SK-N-MC (cell line): ENCODE data around the gene TCHHL1.
A peak's percentile ranks its signal among the peaks of the same experiment; 100 is the strongest.

Source experiments
- DNase-seq: peaks from one replicate; pipeline ENCODE4 v3.0.0-alpha.2; 2011; ENCODE audit warnings: low read depth, low spot score
- H3K27ac ChIP-seq: fragments of 200-600 bp; sonication (generic); 2 replicates; pipeline ENCODE4 v1.5.1; 2016; ENCODE audit warnings: mixed run types
- H3K36me3 ChIP-seq: fragments of 200-600 bp; sonication (generic); 2 replicates; pipeline ENCODE4 v1.6.1; 2017; ENCODE audit warnings: antibody characterized with exemption, low read length, mixed read lengths; ENCODE audit not compliant: insufficient read depth
- H3K4me3 ChIP-seq: fragments of 200-600 bp; sonication (generic); 2 replicates; pipeline ENCODE4 v1.5.1; 2016
- H3K9ac ChIP-seq: fragments of 200-600 bp; sonication (generic); 2 replicates; pipeline ENCODE4 v1.8.0; 2017; ENCODE audit warnings: mixed run types, mixed read lengths; ENCODE audit not compliant: insufficient read length
- H3K9me3 ChIP-seq: fragments of 200-600 bp; sonication (generic); 2 replicates; pipeline ENCODE4 v1.6.1; 2017; ENCODE audit warnings: low read depth, mild to moderate bottlenecking, antibody characterized with exemption, low read length, moderate library complexity, mixed read lengths
- EZH2 ChIP-seq: fragments of 200-600 bp; sonication (generic); IDR thresholded peaks from one replicate; pipeline ENCODE4 v1.6.1; 2017; ENCODE audit warnings: antibody characterized with exemption
- FOXP2 ChIP-seq: optimal IDR thresholded peaks from 2 replicates; pipeline ENCODE3; 2011; ENCODE audit warnings: mild to moderate bottlenecking, moderate library complexity; ENCODE audit not compliant: insufficient read depth; ENCODE audit errors: extremely low read length, control extremely low read depth
- POLR2AphosphoS5 ChIP-seq: IDR thresholded peaks from 2 replicates; pipeline ENCODE4 v1.6.1; 2012; ENCODE audit warnings: mild to moderate bottlenecking, low read depth, low read length, borderline replicate concordance

TCHHL1 gene

GRCh38 chr1:152089014-152089674, at the start of gene TCHHL1:
Gene TCHHL1, minus strand, starts transcription at chr1:152089064. Its CDS starts 921 bp downstream, at chr1:152088143.
- TF ChIP-seq FOXP2, result no peak
- no peak for TF ChIP-seq EZH2
- TF ChIP-seq POLR2AphosphoS5, result no peak
- H3K27ac ChIP-seq, result no peak within 1 kb of the TSS
- H3K36me3 ChIP-seq, result no peaks in the 10 kb centered on the region
- no peak within 1 kb of the TSS for H3K4me3 ChIP-seq
- DNase-seq, result no peak
- H3K9me3 ChIP-seq, result no peaks in the 10 kb centered on the region
- no peak within 1 kb of the TSS for H3K9ac ChIP-seq

- Histone ChIP-seq H3K9me3 (no peaks in the 10 kb centered on the region), H3K9ac (no peak overlapping the region), H3K4me3 (no peak overlapping the region), H3K27ac (no peak overlapping the region), H3K36me3 (no peaks in the 10 kb centered on the region)
- no peak for TF ChIP-seq FOXP2
- no peak for TF ChIP-seq POLR2AphosphoS5
- no peak for TF ChIP-seq EZH2
- no peak for DNase-seq
Observed at GRCh38 chr1:152137215-152137614, 48.4 kb upstream of the TCHHL1 start.

- no peak for DNase-seq
- Histone ChIP-seq H3K36me3 (no peaks in the 10 kb centered on the region), H3K9me3 (no peaks in the 10 kb centered on the region), H3K9ac (no peak overlapping the region), H3K4me3 (no peak overlapping the region), H3K27ac (no peak overlapping the region)
- no peak for TF ChIP-seq EZH2
- TF ChIP-seq POLR2AphosphoS5, result no peak
- no peak for TF ChIP-seq FOXP2
Observed at GRCh38 chr1:152130186-152130585, 41.3 kb upstream of the TCHHL1 start.

GRCh38 chr1:152127673-152128072, 38.8 kb upstream of the TCHHL1 start:
- DNase-seq, result no peak
- H3K9me3 ChIP-seq, result no peaks in the 10 kb centered on the region

GRCh38 chr1:152125834-152126443, 37.1 kb upstream of the TCHHL1 start:
- H3K4me3 ChIP-seq, result no peak overlapping the region
- no peak overlapping the region for H3K27ac ChIP-seq
- H3K36me3 ChIP-seq, result no peaks in the 10 kb centered on the region
- H3K9me3 ChIP-seq, result no peaks in the 10 kb centered on the region
- TF ChIP-seq EZH2 (no peak), POLR2AphosphoS5 (no peak), FOXP2 (no peak)
- no peak for DNase-seq
- no peak overlapping the region for H3K9ac ChIP-seq

More at GRCh38 chr1:152127673-152128072, 38.8 kb upstream of the TCHHL1 start:
- Histone ChIP-seq H3K27ac (no peak overlapping the region), H3K4me3 (no peak overlapping the region), H3K36me3 (no peaks in the 10 kb centered on the region), H3K9ac (no peak overlapping the region)
- TF ChIP-seq FOXP2 (no peak), EZH2 (no peak), POLR2AphosphoS5 (no peak)

- no peak for DNase-seq
- Histone ChIP-seq H3K36me3 (no peaks in the 10 kb centered on the region), H3K9ac (no peak overlapping the region), H3K27ac (no peak overlapping the region), H3K4me3 (no peak overlapping the region), H3K9me3 (no peaks in the 10 kb centered on the region)
- TF ChIP-seq FOXP2 (no peak), POLR2AphosphoS5 (no peak), EZH2 (no peak)
Observed at GRCh38 chr1:152118915-152119314, 30.1 kb upstream of the TCHHL1 start.

GRCh38 chr1:152115344-152115743, 26.5 kb upstream of the TCHHL1 start, which contains the start of gene TCHH:
Gene TCHH, minus strand, starts transcription at chr1:152115444. Its CDS starts 1,364 bp downstream, at chr1:152114080.
- no peak within 1 kb of the TSS for H3K4me3 ChIP-seq
- H3K27ac ChIP-seq, result no peak within 1 kb of the TSS
- no peaks in the 10 kb centered on the region for H3K36me3 ChIP-seq
- no peak for DNase-seq
- H3K9ac ChIP-seq, result no peak within 1 kb of the TSS
- no peaks in the 10 kb centered on the region for H3K9me3 ChIP-seq
- TF ChIP-seq POLR2AphosphoS5, result no peak
- TF ChIP-seq EZH2, result no peak
- TF ChIP-seq FOXP2, result no peak

GRCh38 chr1:152112885-152113432, 24.1 kb upstream of the TCHHL1 start:
- no peaks in the 10 kb centered on the region for H3K36me3 ChIP-seq
- peak overlapping the region; percentile 76 for H3K4me3 ChIP-seq
- no peak for TF ChIP-seq EZH2
- TF ChIP-seq FOXP2, result no peak
- TF ChIP-seq POLR2AphosphoS5, result no peak
- no peak overlapping the region for H3K9ac ChIP-seq
- no peak for DNase-seq
- H3K9me3 ChIP-seq, result peaks cover 3% of the 10 kb centered on the region; the same call in 1 of the 2 replicates
- H3K27ac ChIP-seq, result no peak overlapping the region

GRCh38 chr1:152112101-152112884, 23.4 kb upstream of the TCHHL1 start:
- Histone ChIP-seq H3K9me3 (peaks cover 3% of the 10 kb centered on the region; the same call in 1 of the 2 replicates), H3K4me3 (peak overlapping the region; percentile 76), H3K27ac (no peak overlapping the region), H3K36me3 (no peaks in the 10 kb centered on the region), H3K9ac (no peak overlapping the region)
- DNase-seq, result no peak
- TF ChIP-seq EZH2 (no peak), FOXP2 (no peak), POLR2AphosphoS5 (no peak)
